Measurements from ENCODE around the gene MRM1.

Gene MRM1

GRCh38 chr17:36601303-36602029 lies at the start of gene MRM1:
MRM1 (plus strand) TSS chr17:36601583; CDS start chr17:36601811, 228 bp downstream.
- DNase-seq (ENCODE audit: extremely low spot score, insufficient read length, low read depth) (peak; percentile 90), FAIRE-seq (no peak)

- FAIRE-seq, result no peak
- no peak for DNase-seq (ENCODE audit: extremely low spot score, insufficient read length, low read depth)
Measured at GRCh38 chr17:36553459-36553858, 47.9 kb upstream of the MRM1 start.

GRCh38 chr17:36566081-36566480 lies 35.3 kb upstream of the MRM1 start:
- FAIRE-seq (no peak), DNase-seq (ENCODE audit: extremely low spot score, insufficient read length, low read depth) (no peak)

- no peak for FAIRE-seq
- no peak for DNase-seq (ENCODE audit: extremely low spot score, insufficient read length, low read depth)
Measured at GRCh38 chr17:36575028-36575427, 26.4 kb upstream of the MRM1 start.

GRCh38 chr17:36576793-36577192 lies 24.6 kb upstream of the MRM1 start:
- DNase-seq (ENCODE audit: extremely low spot score, insufficient read length, low read depth), result no peak
- FAIRE-seq, result no peak

- FAIRE-seq (no peak), DNase-seq (ENCODE audit: extremely low spot score, insufficient read length, low read depth) (no peak)
Measured at GRCh38 chr17:36578671-36579070, 22.7 kb upstream of the MRM1 start.

- DNase-seq (ENCODE audit: extremely low spot score, insufficient read length, low read depth), result no peak
- no peak for FAIRE-seq
Measured at GRCh38 chr17:36583787-36584186, 17.6 kb upstream of the MRM1 start.

- no peak for FAIRE-seq
Measured at GRCh38 chr17:36586138-36586537, 15.2 kb upstream of the MRM1 start.

GRCh38 chr17:36590082-36590481 lies 11.3 kb upstream of the MRM1 start:
- FAIRE-seq (no peak), DNase-seq (ENCODE audit: extremely low spot score, insufficient read length, low read depth) (no peak)

More at GRCh38 chr17:36586138-36586537, 15.2 kb upstream of the MRM1 start:
- DNase-seq (ENCODE audit: extremely low spot score, insufficient read length, low read depth), result no peak

- DNase-seq (ENCODE audit: extremely low spot score, insufficient read length, low read depth) (peak; percentile 88), FAIRE-seq (no peak)
Measured at GRCh38 chr17:36591434-36592315, 9.7 kb upstream of the MRM1 start, which contains the start of gene DHRS11. DHRS11 (plus strand) TSS chr17:36591879; CDS start chr17:36592010, 131 bp downstream.

GRCh38 chr17:36592316-36592715 lies 9.1 kb upstream of the MRM1 start:
- DNase-seq (ENCODE audit: extremely low spot score, insufficient read length, low read depth) (no peak), FAIRE-seq (no peak)

GRCh38 chr17:36592716-36593321 lies 8.6 kb upstream of the MRM1 start:
- no peak for FAIRE-seq
- DNase-seq (ENCODE audit: extremely low spot score, insufficient read length, low read depth), result no peak

- DNase-seq (ENCODE audit: extremely low spot score, insufficient read length, low read depth) (no peak), FAIRE-seq (no peak)
Measured at GRCh38 chr17:36593656-36594316, 7.6 kb upstream of the MRM1 start.

GRCh38 chr17:36594626-36595401 lies 6.6 kb upstream of the MRM1 start:
- DNase-seq (ENCODE audit: extremely low spot score, insufficient read length, low read depth) (no peak), FAIRE-seq (no peak)

- no peak for FAIRE-seq
- DNase-seq (ENCODE audit: extremely low spot score, insufficient read length, low read depth), result no peak
Measured at GRCh38 chr17:36597226-36597625, 4.2 kb upstream of the MRM1 start.

GRCh38 chr17:36597866-36598777 lies 3.3 kb upstream of the MRM1 start:
- DNase-seq (ENCODE audit: extremely low spot score, insufficient read length, low read depth), result no peak
- FAIRE-seq, result no peak

GRCh38 chr17:36598951-36599401 lies 2.4 kb upstream of the MRM1 start:
- FAIRE-seq (no peak), DNase-seq (ENCODE audit: extremely low spot score, insufficient read length, low read depth) (no peak)

GRCh38 chr17:36599546-36600250 lies 1.7 kb upstream of the MRM1 start:
- no peak for FAIRE-seq

More at GRCh38 chr17:36599546-36600250, 1.7 kb upstream of the MRM1 start:
- DNase-seq (ENCODE audit: extremely low spot score, insufficient read length, low read depth), result no peak
